Measurements from ENCODE around the gene DYNC2H1.

GRCh38 chr11:103315248-103315647 is 206.0 kb downstream of the DYNC2H1 start:
- TF ChIP-seq KLF7 (tag by site-specific recombination; IDR thresholded peaks at IDR 0.05; ENCODE audit: borderline replicate concordance) (no peak), ZNF521 (tag by site-specific recombination; IDR thresholded peaks at IDR 0.05) (no peak), ZNF169 (tag by site-specific recombination; IDR thresholded peaks at IDR 0.05) (no peak)
